Middle frontal gyrus (tissue), 1 donor: ENCODE measurements around the gene SPEG.

Experiments used
- DNase-seq: peaks from one replicate; pipeline ENCODE4 v3.0.0-alpha.2; 2015; ENCODE audit warnings: low spot score; ENCODE audit errors: extremely low spot score

The SPEG gene

DNA sequence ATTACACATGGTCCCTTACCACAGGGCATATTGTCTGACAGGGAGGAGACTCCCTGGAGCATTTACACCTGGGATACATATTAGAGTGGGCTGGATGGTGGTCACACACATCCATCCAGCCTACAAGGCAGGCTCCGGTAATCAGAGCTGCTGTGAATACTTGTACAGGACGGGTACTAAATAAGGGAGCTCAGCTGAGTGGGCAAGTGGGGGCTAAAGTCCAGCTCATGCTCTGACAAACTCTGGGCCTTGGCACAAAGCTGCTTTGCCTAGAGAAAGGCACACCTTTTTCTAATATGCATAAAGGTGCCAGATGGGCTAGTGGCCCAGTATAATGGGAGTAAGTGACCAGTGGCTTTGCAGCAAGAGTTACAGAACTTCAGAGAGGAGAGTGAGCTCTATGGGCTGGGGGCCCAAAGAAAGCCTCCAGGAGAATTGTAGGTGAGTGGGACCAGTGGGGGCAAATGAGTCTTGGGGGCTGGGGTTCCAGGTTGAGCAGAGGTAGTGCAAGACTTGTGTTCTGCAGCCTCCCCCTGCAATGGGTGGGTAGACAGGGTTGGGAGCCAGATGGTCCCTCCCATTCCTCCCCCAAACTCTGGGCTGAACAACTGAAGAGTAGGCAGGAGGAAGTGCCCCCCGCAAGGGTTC, 110.8 kb downstream of the SPEG start:
- DNase-seq: no peak

- no peak for DNase-seq
Observed at GRCh38 chr2:219545943-219546352, 111.3 kb downstream of the SPEG start.

- DNase-seq: no peak
Observed at GRCh38 chr2:219547621-219548020, 113.0 kb downstream of the SPEG start.
